NCI-H1436 treated with DMSO at 0.1 percent for 48 hours (cell line): ENCODE results near the gene FIGN.

Experiments
- DNase-seq: peaks from one replicate; lab custom pipeline; 2025; lab: John Stamatoyannopoulos, UW

The FIGN gene

DNA sequence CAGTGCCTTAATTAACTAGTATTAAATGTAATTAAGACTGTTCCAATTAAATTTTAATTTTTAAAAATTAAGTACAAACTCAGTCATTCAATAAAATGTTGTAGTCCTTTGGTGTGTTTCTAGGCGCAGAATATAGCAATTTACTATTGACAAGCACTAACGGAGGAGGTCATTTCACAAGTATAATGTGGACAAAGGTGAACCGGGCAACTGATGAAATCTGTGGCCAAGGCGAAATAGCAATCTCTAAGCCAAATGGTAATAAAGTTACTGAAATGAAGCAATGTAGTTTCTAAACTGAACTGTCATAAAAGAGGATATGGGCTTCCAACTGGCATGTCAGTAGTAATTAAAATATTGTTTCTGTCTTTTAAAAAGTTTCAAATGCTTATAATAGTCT, 27.5 kb downstream of the FIGN start:
- no peak for DNase-seq

DNA sequence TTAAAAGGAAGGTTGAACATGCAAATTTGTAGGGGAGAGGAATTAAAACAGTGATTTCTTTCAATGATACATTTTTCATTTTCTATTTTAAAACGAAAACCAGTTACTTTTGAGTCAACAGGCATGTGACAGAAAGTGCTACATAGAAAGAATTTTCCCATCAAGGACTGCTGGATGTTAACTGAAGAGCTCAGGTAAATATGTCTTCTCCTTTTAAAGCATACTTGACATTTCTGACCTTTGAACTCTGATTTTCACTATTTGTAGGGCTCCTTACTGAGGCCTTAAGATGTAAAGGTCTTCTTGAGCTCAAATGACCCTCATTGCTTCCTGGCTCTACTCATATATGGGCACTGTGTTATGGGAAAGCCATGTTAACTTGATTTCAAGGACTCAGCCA, 32.4 kb downstream of the FIGN start:
- no peak for DNase-seq

DNA sequence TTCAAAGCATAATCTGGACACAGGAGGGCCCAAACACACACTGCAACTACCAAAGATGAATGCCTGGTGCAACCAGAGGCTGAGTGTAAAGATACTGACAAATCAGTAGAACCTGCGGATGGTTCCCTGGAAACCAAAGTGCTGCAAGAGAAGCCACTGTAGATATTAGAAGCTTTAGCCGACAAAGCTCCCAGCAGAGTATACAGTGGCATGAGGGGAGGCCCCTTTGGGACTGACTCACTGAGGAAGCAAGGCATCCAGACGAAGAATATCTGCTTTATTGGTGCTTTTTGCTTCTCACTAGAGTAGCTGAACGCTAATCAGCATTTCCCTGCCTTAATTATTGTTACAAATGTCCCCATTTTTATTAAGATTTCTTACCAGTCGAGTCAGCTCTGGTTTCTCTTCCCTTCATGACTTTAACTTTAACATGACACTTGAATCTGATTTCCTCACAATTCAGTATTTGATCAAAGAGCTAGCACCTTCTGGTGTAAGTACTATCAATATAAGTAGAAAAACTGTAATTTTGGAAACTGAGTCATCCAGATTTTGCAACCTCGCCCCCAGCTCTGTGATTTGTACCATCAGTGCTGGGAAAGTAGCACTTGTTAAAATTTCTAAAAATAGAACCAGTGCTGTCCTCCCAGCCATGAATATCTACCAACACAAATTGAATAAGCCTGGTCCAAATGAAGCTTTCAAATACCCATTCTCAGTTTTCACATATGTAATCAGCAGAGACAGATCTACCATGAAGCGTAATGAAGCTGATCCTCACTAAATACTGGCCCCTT, 34.2 kb downstream of the FIGN start:
- DNase-seq, result no peak

DNA sequence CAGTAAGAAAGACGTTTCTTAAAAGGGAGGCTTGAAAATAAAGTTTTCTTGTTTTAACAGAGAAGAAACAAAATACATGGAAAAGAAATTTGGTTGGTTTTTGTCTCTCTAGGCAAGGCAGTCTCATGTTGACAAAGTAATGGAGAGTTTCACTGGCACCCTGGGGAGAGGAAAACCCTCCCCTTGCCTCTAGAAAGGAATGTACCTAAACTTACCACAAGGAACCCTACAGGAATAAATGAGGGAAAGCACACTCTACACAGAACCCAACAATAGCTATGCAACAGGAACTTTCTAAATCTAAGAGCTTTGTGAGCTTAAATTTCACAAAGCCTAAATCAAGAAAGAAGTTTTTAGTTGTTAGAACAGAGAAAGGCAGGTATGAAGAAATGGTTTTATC, 37.0 kb downstream of the FIGN start:
- no peak for DNase-seq

DNA sequence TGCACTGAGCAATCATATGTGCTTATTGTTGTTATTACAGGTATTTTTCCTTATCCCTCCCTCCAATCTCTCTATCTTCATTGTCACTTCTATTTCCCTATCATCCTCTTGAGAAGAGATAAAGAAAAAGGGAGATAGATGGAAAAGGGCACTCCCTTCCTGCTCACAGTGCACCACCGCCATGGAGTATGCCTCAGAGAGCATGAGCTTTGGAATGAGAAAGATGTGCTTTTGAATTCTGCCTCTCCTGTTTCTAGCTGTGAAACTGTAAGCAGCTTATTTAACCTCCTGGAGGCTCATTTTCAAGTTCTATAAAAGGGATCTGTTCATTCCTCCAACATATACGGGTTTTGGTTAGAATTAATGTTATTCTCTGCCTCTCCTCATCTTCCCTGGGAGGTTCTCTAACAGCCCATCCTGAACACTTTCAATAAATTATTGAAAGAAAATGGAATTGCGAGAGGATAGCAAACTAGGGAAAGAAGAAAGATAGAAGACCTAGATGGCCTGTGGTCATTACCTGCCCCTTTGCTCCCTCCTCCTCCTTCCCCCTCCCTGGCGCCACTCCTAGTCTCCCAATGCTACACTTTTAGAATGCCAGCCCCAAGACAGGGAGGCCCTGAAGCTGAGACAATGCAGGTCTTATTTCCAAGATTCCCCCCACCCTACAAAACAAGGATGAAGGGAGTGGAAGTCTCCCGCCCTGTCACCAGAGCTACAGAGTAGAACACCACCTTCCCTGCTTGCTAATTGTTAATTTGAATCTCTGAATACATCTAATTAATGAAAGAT, 37.8 kb downstream of the FIGN start:
- no peak for DNase-seq

DNA sequence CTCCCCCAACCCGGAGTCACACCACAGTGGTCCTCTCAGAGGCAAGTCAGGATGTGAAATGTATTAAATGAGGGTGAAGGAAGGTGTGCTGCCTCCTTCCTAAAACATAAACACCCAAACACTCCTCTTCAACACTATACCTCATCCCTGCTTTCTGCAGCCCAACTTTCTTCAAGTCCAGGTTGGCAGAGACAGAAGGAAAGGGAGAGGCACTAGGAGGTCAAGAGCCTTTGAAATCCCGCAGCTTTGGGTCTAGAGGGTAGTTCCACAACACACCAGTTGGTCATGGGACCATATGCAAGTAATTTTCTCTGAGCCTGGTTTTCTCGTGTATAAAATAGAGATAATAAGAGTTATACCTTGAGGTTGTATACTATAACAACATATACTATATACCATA, 38.4 kb downstream of the FIGN start:
- DNase-seq, result no peak

DNA sequence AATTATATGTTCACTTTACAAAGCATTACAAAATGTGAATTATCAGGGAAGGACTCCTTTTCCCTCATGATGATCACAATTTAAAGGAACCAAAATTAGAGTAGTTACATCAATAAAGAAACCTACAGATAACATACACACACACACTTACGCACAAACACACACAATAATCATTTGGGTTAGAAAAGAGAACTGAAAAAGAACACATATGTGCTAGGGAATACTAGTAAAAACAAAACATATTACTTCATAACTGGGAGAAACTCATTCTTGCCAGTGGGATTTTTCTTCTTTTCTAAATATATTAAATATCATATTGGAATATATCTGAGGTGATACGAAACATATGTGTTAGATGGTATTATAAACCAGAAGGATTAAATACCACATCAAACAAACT, 42.3 kb downstream of the FIGN start:
- no peak for DNase-seq

DNA sequence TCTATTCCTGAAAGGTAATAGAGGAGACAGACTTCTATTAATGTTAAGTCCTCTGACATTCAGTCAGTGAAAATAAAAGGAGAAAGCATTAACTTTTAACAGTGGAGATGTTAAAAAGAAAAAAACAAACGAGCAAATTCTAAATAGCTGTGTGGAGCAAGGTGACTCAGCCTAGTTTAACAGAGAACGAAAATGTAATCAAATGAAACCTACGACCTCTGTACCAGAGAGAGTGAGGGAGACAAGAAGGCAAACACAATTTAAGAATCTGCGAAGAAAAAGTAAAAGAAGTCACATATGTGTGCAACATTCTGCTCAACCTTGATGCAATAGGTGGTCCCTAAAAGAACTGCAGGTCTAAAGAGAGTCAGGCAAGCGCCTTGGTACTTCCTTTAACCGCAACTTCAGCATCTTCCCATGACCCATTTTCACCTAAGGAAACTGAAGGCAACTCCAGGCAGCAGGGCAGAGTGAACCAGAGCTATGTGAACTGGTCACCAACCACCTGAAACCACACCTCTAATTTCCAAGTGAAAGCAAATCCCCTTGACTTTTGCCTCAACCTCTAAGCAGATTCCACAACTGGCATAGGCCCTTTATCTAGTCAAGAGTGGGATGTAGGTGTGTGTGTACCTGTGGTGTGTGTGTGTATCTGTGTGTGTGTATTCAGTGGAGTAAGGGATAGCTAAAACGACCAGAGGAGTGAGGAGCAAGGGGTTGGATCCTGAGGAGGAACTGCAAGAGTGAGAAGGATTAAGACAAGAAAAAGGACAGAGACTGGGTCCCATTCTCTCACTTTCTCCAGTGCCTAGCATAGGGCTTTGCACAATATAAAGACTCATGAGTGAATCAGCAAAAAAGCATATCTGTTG, 43.0 kb downstream of the FIGN start:
- DNase-seq, result no peak

DNA sequence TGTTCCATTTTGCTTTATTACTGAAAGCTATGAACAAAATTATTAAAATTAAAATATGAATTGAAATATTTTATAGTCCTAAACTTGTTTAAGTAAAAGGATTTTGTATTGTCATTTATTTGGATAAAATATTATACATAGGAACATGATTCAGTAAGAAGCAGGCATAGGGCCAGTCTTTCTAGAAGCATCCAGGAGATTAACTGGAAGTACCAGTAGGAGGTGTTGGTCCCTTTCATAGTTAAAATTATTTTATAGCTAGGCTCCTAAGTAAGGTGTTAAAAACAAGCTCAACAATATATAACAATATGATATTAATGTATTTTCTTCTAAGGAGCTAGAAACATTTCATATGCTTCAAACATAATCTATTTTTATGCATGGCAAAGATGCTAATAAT, 43.7 kb downstream of the FIGN start:
- no peak for DNase-seq

DNA sequence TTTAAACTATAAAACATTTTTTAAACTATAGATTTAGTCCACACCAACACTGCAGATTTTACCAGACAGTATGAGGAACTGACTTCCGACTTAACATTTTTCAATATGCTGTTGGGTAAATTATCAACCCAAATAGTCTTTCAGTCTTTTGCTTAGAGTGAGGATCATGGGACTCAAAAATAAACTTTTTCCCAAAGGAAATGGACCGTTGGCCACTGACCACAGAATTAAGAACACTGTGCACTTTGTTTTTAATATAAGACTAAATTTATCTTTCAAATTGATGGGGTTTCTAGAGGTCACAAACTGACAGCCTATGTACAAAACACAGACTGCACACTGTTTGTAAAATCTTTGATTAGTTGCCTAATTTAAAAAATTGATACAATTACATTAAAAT, 44.9 kb downstream of the FIGN start:
- DNase-seq, result no peak

DNA sequence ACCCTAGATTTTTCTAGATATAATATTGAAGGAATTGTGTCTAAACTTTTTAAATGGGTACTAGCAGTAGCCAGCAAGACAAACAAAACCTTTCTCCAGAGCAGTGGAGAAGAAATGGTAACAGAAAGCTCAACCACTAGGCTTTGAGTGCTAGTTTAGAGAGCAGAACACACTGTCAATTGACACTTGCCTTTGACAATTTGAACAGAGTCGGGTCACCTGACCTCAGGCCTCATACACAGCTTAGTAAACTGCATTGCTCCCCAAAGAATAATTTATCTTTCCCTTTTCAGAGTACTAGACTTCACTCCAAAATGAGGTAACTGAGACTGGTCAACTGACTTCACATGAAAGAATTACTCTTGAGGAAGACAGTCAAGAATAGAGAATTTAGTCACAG, 48.6 kb downstream of the FIGN start:
- no peak for DNase-seq

DNA sequence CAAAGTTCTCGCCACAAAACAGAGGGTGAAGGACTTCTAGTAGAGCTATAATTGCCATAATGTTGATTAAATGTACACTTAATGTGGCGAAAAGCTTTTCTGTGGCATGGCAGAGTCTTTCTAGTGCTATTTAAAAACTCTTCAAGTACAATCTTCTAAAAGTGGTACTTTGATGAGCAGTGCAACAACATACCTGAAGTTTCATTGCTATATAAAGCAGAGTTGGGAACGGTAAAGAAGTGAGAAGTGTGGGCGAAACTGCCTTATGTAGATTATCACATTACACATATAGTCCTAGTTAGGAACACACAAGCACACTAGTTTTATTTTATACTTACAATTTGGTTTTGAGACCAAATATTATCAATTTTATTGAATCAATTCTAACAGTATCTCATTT, 49.5 kb downstream of the FIGN start:
- DNase-seq, result no peak

DNA sequence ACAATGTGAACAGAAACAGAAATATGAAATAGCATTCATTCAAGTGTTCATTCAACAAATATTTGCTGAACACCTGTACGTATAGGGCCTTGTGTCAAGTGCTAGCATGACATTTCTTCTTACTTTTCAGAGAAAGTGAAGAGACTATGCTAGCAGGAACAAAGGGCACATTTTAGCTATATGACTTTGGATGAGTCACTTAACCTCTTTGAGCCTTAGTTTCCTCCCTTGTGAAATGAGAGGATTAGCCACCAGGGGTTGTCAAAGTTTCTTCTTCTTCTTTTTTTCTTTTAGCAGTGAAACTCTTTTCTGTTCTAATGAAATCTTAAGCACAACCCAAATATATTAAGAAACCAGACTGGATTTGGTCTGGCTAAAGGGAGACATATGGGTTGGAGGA, 53.1 kb downstream of the FIGN start:
- DNase-seq, result no peak

DNA sequence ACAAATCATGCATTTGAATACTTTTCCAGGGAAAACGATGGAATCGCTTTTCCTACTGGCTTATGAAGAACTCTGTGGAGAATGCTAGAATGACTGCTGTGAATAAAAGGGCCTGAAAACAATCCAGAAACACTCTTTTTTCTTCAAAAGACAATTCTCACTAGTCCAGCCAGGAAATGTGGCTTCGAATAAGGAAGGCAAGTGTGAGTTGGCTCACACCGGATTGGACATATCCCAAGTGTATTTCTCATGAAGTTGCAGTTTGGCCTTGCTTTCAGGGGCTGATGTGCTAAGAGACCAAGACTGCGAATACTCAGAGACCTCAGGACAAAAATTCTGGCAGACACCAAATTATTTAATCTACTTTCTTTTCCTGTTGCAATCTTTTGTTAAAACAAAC, 54.1 kb downstream of the FIGN start:
- DNase-seq, result no peak

DNA sequence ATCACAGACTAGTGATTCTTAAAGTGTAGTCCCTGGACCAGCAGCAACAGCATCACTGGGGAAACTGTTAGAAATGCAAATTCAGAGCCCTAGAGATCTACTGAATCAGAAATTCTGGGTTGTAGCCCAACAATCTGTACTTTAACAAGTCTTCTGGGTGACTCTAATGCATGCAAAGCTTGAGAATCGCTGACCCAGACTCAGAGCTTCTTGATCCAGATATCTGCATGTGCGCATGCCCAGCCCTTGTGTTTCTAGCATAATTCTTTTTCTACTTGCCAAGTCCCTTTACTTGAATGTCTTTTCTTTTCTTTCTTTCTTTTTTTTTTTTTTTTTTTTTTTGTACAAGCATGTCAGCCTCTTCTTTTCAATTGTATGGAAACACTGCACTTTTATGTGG, 60.4 kb downstream of the FIGN start:
- no peak for DNase-seq

DNA sequence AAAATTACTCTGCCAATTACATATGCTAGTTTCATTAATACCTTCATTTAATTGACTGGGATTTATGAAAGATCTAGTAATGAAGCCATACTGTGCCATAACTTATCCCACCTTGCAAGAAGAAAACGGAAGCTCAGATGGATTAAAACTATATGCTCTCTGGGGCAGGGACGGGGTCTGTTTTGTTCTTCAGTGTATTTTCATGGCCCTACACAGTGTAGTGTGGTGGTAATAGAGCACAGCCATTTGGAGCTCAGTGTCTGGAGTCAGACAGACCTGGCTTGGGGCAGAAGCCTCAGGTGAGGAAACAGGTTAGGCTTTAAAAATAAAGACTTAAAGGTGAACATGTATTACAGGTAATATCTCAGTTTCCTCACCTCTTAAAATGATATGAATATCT, 62.3 kb downstream of the FIGN start:
- no peak for DNase-seq

DNA sequence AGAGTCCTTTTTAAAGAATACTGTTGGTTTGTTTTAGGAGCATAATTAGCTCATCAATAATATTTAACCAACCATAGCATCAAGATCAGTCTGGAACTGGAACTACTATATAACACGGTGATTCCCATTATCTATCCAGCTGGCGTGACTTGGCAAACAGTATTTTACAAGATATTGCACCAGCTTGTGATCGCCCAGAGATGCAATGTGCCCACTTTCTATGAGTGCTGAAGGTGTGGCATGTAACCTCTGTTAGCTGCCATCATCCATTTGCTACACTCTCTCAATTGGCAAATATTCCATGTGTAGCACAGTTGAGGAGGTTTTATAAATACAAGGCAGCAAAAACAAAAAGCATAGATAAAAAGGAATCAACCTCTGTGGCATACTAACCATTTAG, 64.9 kb downstream of the FIGN start:
- no peak for DNase-seq

DNA sequence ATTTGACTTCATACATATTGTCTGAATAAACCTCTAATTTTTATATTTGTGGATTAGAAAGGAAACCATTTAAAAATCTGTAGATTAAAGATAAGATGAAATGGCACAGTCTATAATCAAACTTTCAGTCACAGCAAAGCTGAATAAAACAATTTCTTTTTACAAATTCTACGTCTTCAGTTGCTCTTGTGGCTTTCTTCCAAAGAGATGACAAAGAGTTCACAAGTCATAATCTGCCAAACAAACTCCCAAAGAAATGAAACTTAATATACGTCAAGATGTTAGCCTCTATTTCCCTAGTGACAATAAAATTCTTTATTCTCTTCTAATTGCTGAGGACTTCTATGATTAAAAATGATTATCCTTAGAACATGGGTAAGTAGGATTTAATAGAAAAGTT, 66.3 kb downstream of the FIGN start:
- DNase-seq, result no peak

DNA sequence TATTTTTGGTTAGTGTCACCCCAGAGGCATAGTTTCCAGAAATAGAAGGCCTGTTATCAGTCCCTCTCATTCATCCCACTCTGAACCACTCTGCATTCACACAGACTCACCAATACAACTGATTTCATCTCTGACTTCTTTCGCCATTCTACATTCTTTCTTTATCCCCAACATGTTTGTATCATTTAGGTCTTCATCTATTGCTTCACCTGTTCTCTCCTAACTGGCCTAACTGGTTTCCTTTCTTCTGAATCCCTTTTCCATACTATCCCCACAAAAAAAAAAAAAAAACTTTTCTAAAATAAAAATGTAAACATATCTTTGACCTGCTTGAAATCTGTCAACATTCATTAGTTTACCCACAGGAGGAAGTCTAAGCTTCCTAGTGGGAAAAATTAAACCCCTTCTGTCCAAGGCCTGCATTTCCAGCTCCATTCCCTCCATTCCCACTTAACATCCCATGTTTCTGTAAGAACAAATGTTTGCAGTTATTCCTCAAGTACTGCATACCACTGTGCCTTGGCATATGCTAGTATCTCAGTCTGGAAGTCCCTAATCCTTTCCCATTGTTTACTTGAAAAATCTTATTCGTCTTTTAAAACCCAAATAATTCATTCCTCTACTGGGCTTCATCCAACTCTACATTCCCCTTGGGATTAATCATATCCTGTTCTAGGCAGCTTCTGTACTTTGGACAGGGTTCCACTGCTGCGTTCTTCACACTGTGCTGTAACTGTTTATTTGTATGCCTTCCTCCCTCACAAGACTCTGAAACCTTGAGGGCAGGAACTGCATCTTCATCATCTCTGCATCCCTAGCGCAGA, 68.5 kb downstream of the FIGN start:
- DNase-seq, result no peak

DNA sequence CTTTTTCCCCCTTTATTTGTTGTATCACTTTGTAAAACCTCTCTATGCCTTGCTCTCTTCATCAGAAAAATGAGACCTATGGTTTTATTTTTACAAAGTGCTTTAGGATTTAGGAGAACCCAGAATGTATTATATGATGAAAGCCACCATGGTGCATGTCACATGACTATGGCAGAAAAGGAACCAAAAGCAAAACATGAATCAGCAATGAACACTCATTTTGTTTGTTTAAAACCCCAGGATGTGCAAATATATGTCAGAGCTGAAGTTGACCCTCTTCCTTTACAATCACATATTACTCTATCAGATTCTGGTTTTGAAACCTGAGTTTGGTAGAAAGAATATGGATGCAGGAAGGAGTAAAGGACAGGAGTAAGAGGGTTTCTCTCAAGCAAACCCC, 70.0 kb downstream of the FIGN start:
- DNase-seq, result no peak

DNA sequence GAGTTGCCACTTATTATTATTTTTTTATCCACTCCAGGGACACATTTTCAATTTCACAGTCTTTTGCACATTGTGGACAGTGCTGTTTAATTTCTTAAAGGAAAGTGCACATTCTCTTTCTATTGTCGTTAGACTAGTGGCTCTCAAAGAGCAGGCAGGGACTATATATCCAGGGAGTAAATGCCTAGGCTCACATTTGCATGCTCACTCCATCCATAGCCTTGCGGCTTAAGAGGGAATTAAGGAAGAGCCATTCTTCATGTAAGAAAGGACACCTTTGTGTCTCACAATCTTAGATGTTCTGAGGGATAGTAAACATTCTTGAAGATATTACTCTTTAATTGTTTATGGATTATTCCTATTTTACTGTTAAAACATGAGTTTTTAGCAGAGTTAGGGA, 70.8 kb downstream of the FIGN start:
- no peak for DNase-seq

DNA sequence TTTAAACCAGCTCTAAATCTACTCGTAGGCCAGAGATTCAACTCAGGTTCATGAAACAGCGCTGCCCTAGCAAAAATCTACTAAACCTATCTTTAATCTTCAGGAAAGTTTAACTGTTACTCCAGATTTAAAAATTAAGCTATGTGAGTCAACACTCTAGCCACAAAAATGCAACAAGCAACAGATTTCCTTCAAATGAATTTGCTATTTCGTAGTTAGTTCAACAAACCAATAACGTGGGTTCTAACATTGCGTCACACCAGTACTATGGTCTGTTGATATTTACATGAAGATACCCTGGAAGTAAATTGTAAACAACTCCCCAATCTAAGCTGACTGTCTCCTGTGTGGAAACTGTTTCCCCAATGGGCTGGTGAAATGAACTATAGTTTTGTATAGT, 71.2 kb downstream of the FIGN start:
- DNase-seq, result no peak
